Neuron (in vitro differentiated cells): ENCODE data around the gene PDS5B.
"Not testable (repeated sequence)": the region's sequence is repeated elsewhere in the genome, so short reads cannot be mapped to it uniquely, and the experiment has no call there.

Experiments used
- H2AFZ ChIP-seq: one replicate; pipeline ENCODE4 v1.6.1; 2013; ENCODE audit warnings: low read depth, mild to moderate bottlenecking, inconsistent platforms, low read length, moderate library complexity
- H3K27me3 ChIP-seq: one replicate; pipeline ENCODE4 v1.6.1; 2013; ENCODE audit warnings: low read length; ENCODE audit not compliant: insufficient read depth
- H3K36me3 ChIP-seq: one replicate; pipeline ENCODE4 v1.6.1; 2013; ENCODE audit warnings: low read length; ENCODE audit not compliant: insufficient read depth
- H3K4me1 ChIP-seq: one replicate; pipeline ENCODE4 v1.6.1; 2013; ENCODE audit warnings: low read length; ENCODE audit not compliant: insufficient read depth
- H3K4me3 ChIP-seq: 2 replicates; pipeline ENCODE4 v1.5.1; 2013; ENCODE audit warnings: mild to moderate bottlenecking, low read length, moderate library complexity
- H3K9me3 ChIP-seq: one replicate; pipeline ENCODE4 v1.6.1; 2013; ENCODE audit warnings: low read length

PDS5B gene

DNA sequence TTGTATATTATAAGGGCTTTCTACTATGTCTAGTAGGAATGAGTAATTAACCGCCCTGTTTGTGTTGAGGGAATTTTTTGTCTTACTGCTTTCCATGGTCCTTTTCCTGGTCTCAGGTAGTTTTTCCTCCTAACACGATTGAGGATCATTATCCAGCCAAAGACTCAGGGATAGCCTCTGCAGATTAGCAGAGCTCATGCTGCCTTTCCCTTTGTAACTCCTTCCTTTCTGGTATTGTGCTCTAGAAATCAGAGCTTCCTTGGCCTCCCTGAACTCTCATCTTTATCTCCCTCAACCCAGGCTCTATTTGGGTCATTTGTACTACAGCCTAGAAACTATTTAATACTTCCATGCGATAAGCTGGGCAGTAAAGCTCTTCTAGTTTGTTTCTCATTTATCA, 142.1 kb downstream of the PDS5B start:
- peaks cover 11% of the 10 kb centered on the region for H3K36me3 ChIP-seq
- no peak overlapping the region for H2AFZ ChIP-seq
- H3K27me3 ChIP-seq = no peaks in the 10 kb centered on the region
- H3K4me1 ChIP-seq = peaks cover 3% of the 10 kb centered on the region
- H3K9me3 ChIP-seq = peaks cover 5% of the 10 kb centered on the region
- no peak overlapping the region for H3K4me3 ChIP-seq

DNA sequence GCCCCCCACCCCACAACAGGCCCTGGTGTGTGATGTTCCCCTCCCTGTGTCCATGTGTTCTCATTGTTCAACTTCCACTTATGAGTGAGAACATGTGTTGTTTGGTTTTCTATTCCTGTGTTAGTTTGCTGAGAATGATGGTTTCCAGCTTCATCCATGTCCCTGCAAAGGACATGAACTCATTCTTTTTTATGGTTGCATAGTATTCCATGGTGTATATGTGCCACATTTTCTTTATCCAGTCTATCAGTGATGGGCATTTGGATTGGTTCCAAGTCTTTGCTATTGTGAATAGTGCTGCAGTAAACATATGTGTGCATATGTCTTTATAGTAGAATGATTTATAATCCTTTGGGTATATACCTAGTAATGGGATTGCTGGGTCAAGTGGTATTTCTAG, 142.8 kb downstream of the PDS5B start:
- not testable (repeated sequence) for H3K36me3 ChIP-seq, H3K4me3 ChIP-seq, H3K9me3 ChIP-seq, H3K4me1 ChIP-seq, H2AFZ ChIP-seq, H3K27me3 ChIP-seq

DNA sequence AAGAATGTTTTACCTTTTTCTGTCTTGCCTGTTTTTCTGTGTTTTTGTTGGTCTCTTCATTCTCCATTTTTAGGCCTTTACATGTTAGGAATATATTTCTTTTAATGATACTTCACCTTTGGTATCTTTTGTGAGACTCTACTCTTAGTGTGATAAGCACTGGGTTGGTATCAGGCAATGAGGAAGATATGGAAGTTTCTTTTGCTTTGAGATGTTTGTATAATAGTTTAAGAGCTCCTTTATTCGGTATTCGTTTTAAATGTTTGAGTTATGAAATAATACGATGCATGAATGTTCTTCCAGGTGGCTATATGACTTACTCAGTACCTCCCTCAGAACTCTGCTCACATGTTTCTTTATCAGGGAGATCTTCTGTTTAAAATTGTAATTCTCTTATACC, 144.8 kb downstream of the PDS5B start:
- H3K4me3 ChIP-seq = no peak overlapping the region
- H3K4me1 ChIP-seq = peaks cover 3% of the 10 kb centered on the region
- peaks cover 5% of the 10 kb centered on the region for H3K9me3 ChIP-seq
- no peak overlapping the region for H2AFZ ChIP-seq
- no peaks in the 10 kb centered on the region for H3K27me3 ChIP-seq
- H3K36me3 ChIP-seq = peaks cover 8% of the 10 kb centered on the region

DNA sequence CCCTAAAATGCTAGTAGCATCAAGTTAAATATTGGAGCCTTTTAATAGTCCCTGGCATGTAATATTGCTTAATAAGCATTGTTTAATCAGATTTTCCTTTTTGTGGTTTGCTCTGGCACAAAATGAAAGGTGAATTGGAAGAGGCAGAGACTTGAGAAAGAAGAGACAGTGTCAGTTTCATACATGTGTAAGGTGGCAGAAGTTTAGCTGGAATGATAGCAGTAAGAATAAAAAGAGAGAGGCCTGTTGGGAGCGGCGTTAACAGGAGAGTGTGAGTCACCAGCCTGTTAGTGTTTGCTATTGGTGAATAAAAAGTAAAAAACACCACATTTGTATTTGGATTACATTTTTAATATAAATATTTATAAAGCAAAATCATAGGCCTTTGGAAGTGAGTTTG, 145.3 kb downstream of the PDS5B start:
- Histone ChIP-seq H3K27me3 (no peaks in the 10 kb centered on the region), H3K4me3 (no peak overlapping the region), H3K36me3 (peaks cover 5% of the 10 kb centered on the region), H3K9me3 (peaks cover 2% of the 10 kb centered on the region), H2AFZ (no peak overlapping the region), H3K4me1 (peaks cover 3% of the 10 kb centered on the region)

DNA sequence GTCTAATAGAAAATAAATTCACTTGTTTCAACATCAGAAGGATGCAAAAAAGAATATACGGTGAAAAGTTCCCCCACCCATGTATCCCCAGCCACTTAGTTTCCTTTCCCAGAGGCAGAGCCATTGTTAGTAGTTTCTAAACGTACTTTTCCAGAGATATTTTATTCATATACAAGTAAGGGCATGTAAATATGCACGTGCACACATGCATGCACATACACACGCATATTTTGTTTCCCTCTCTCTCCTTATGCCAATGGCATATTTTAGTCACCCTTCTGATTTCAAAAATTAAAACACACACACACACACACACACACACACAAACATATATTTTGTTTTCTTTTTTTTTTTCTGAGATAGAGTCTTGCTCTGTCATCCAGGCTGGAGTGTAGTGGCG, 147.4 kb downstream of the PDS5B start:
- Histone ChIP-seq H3K36me3 (peaks cover 4% of the 10 kb centered on the region), H2AFZ (no peak overlapping the region), H3K27me3 (no peaks in the 10 kb centered on the region), H3K9me3 (no peaks in the 10 kb centered on the region), H3K4me3 (no peak overlapping the region), H3K4me1 (peaks cover 3% of the 10 kb centered on the region)

DNA sequence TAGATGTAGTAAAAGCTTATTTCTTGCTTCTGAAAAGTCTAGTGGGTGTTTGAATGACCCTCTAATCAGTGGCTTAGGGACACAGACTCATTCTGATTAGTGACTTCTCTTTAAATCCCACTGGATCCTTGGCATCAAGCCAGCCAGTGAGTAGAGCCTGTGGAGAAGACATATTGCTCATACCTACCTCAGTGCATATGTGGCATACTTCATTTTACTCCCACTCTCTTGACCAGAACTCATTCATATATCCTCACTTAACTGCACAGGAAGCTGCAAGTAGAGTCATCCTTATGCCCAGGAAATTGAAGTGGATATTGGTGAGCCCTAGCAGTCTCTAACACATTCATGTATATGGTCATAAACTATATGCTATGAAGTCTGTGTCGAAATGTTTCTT, 148.3 kb downstream of the PDS5B start:
- peaks cover 4% of the 10 kb centered on the region for H3K36me3 ChIP-seq
- no peaks in the 10 kb centered on the region for H3K9me3 ChIP-seq
- H3K27me3 ChIP-seq = no peaks in the 10 kb centered on the region
- H3K4me1 ChIP-seq = peaks cover 3% of the 10 kb centered on the region
- no peak overlapping the region for H2AFZ ChIP-seq
- H3K4me3 ChIP-seq = no peak overlapping the region

DNA sequence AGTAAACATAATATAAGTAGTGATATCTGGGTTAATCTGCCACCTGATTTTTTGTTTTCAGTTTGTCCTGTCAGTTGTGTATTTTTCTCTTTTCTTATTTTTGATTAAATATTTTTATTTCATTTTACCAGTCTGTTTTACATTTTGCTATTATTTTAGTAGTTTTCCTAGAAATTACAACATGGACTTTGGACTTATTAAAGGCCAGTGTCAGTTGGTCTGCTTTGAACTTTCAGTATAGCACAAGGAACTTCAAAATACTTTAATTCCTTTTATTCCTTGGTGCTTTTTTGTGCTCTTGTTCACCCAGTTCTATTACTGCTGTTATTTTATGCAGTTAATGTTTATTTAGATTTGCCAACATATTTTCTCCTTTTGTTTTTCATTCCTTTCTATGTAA, 149.6 kb downstream of the PDS5B start:
- peaks cover 6% of the 10 kb centered on the region for H3K36me3 ChIP-seq
- H3K9me3 ChIP-seq = no peaks in the 10 kb centered on the region
- no peak overlapping the region for H2AFZ ChIP-seq
- H3K27me3 ChIP-seq = no peaks in the 10 kb centered on the region
- peaks cover 3% of the 10 kb centered on the region for H3K4me1 ChIP-seq
- H3K4me3 ChIP-seq = no peak overlapping the region

DNA sequence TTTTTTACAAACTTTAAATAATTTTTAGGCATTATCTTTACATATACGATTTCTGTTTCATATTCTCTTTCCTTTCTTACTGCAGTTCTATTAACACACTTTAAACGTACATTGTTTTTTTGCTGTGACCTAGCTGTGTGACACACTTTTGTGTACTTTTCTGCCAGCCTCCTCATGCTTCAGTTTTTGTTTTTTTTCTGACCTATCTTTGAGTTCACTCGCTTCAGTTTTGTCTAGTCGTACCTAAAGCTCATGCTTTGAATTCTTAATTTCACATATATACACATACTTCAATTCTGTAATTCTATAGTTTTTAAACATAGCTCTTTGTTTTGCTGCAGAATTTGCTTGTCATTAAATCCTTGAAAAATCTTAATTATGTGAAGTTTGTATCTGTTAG, 150.4 kb downstream of the PDS5B start:
- H3K4me3 ChIP-seq = no peak overlapping the region
- peaks cover 6% of the 10 kb centered on the region for H3K36me3 ChIP-seq

DNA sequence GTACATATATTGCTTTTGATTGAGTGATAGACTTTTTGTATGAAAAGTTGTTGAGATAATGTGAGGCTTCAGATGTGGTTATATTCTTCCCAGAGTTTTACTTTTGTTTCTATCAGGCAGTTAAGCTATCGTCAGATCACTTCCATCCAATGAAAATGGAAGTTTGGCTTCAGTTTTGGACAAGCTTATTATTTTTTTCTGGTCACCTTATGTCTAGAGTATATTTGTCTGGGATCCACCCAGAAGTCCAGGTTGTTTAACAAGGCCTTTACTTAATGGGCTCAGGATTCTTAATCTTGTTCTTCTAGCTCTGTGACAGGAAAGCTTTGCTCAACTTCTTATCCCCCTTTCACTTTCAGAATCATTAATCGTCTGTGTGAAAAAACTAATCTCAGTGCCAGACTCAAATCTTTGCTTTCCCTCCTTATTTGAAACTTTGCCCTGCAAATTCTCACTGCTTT, 150.9 kb downstream of the PDS5B start:
- H3K9me3 ChIP-seq = no peaks in the 10 kb centered on the region
- peaks cover 11% of the 10 kb centered on the region for H3K36me3 ChIP-seq
- no peak overlapping the region for H2AFZ ChIP-seq
- H3K27me3 ChIP-seq = no peaks in the 10 kb centered on the region
- no peak overlapping the region for H3K4me3 ChIP-seq
- no peaks in the 10 kb centered on the region for H3K4me1 ChIP-seq

More for the DNA sequence above, 150.4 kb downstream of the PDS5B start:
- no peaks in the 10 kb centered on the region for H3K9me3 ChIP-seq
- H3K27me3 ChIP-seq = no peaks in the 10 kb centered on the region
- H3K4me1 ChIP-seq = no peaks in the 10 kb centered on the region
- H2AFZ ChIP-seq = no peak overlapping the region

DNA sequence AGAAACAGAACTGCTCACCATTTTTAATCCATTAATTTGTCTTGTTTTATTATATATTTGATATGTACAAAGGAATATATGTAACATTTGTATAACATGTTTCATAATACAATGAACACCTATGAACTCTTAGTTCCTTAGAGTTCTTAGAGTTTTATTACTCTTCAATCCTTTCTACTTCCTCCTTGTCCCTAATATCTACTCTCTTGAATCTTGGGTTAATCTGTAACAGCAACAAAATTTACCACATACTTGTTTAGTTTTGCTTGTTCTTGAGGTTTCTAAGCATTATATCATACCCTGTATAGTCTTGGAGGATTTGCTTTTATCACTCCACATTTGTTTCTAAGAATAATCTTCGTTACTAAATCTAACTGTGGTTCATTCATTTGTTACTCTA, 151.4 kb downstream of the PDS5B start:
- H3K4me3 ChIP-seq = no peak overlapping the region
- peaks cover 14% of the 10 kb centered on the region for H3K36me3 ChIP-seq
- H3K9me3 ChIP-seq = no peaks in the 10 kb centered on the region
- no peaks in the 10 kb centered on the region for H3K4me1 ChIP-seq
- H3K27me3 ChIP-seq = no peaks in the 10 kb centered on the region
- H2AFZ ChIP-seq = no peak overlapping the region

DNA sequence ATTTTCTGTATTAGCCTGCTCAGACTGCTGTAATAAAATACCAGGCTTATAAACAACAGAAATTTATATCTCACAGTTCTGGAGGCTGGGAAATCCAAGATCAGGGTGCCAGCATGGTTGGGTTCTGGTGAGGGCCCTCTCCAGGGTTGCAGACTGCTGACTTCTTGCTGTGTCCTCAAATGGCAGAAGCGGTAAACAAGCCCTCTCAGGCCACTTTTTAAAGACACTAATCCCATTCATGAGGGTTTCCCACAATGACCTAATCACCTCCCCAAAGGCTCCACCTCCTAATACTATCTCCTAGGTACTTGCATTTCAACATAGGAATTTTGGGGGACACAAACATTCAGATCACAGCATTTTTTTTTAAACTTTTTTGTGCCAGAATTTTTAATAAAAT, 159.3 kb downstream of the PDS5B start:
- H3K9me3 ChIP-seq = no peaks in the 10 kb centered on the region
- no peak overlapping the region for H3K4me3 ChIP-seq
- peaks cover 67% of the 10 kb centered on the region for H3K36me3 ChIP-seq
- no peaks in the 10 kb centered on the region for H3K27me3 ChIP-seq
- no peak overlapping the region for H2AFZ ChIP-seq
- no peaks in the 10 kb centered on the region for H3K4me1 ChIP-seq

DNA sequence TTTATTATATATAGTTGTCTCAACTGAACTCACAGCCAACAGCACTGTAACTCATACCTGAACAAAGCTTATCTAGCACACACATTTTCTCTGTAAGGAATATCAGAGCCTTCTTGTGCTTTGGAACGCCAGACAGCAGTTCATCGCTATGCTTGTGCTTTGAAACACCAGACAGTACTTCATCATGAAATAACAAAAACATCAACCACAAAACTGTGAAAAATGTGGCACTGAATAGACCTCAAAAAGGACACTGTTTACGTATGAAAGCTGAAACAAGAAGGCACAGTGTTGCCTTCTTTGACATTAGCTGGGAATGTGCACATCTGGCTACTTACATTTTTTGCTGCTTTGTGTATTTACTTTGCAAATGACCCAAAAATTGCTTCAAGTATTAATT, 160.2 kb downstream of the PDS5B start:
- Histone ChIP-seq H3K27me3 (no peaks in the 10 kb centered on the region), H2AFZ (no peak overlapping the region), H3K9me3 (no peaks in the 10 kb centered on the region), H3K36me3 (peaks cover 68% of the 10 kb centered on the region), H3K4me3 (no peak overlapping the region), H3K4me1 (no peaks in the 10 kb centered on the region)

DNA sequence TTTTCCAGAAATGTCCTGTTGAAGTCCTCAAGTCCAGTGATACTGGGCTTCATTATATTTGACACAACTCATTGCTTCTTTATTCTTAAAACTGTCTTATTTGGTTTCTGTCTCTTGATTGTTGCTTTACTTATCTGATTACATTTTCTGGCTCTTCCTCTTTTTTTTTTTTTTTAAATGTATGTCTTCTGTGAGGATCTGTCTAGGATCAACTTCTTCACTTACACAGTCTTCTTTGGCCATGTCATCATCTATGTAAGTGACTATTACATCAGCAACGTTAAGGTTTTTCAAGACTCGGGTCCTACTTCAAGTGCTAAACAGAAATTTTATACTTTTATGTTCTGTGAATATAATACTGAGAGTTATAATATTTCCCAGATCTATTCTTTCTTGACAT, 162.1 kb downstream of the PDS5B start:
- Histone ChIP-seq H3K4me3 (no peak overlapping the region), H3K27me3 (no peaks in the 10 kb centered on the region), H3K4me1 (no peaks in the 10 kb centered on the region), H3K9me3 (no peaks in the 10 kb centered on the region), H3K36me3 (peaks cover 63% of the 10 kb centered on the region), H2AFZ (no peak overlapping the region)

DNA sequence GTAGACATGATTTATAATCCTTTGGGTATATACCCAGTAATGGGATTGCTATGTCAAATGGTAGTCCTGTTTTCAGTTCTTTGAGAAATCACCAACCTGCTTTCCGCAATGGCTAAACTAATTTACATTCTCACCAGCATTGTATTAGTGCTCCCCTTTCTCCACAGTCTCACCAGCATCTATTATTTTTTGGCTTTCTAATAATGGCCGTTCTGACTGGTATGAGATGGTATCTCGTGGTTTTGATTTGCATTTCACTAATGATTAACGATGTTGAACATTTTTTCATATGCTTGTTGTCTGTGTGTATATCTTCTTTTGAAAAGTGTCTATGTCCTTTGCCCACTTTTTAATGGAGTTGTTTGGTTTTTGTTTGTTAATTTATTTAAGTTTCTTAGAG, 165.1 kb downstream of the PDS5B start:
- no peak overlapping the region for H2AFZ ChIP-seq
- no peaks in the 10 kb centered on the region for H3K4me1 ChIP-seq
- H3K9me3 ChIP-seq = no peaks in the 10 kb centered on the region
- H3K27me3 ChIP-seq = no peaks in the 10 kb centered on the region
- H3K4me3 ChIP-seq = no peak overlapping the region
- H3K36me3 ChIP-seq = peaks cover 50% of the 10 kb centered on the region
